Kidney (tissue), 14 donors: Measurements from ENCODE around the gene DIDO1. TPM values are rescaled to one million over a fixed set of nuclear protein-coding genes. Genes with fewer than 3 reads are reported as not detected.

Experiments used
- DNase-seq, 5 donors: peaks; one replicate each; pipeline ENCODE4 v3.0.0-alpha.2; 2013 to 2020
- FAIRE-seq: peaks from 2 replicates; lab custom pipeline; 2012; peaks lifted over from hg19 to GRCh38; lab: Jason Lieb, UNC
- H3K27ac ChIP-seq, 2 donors: one replicate each; pipeline ENCODE4 v1.7.0; 2013; ENCODE audit warnings: low read depth in 2 of 2, low read length in 2 of 2, inconsistent platforms in 1 of 2
- H3K27me3 ChIP-seq: one replicate; pipeline ENCODE4 v1.7.1; 2013; ENCODE audit warnings: low read length, inconsistent platforms; ENCODE audit not compliant: control insufficient read depth, insufficient read depth
- H3K36me3 ChIP-seq, 3 donors: one replicate each; pipeline versions ENCODE4 v1.7.0 to v1.7.1; 2013; ENCODE audit warnings: low read length in 3 of 3, control low read depth in 1 of 3, inconsistent platforms in 1 of 3; ENCODE audit not compliant: insufficient read depth in 3 of 3, control insufficient read depth in 2 of 3
- H3K4me1 ChIP-seq, 3 donors: one replicate each; pipeline versions ENCODE4 v1.7.0 to v1.7.1; 2013; ENCODE audit warnings: low read length in 3 of 3, inconsistent platforms in 1 of 3, low read depth in 1 of 3; ENCODE audit not compliant: control insufficient read depth in 2 of 3, insufficient read depth in 2 of 3
- H3K4me3 ChIP-seq, 3 donors: one replicate each; pipeline versions ENCODE4 v1.7.0 to v1.8.1; 2013; ENCODE audit warnings: low read length in 3 of 3, control low read depth in 1 of 3, inconsistent platforms in 1 of 3
- H3K9ac ChIP-seq, 3 donors: one replicate each; pipeline versions ENCODE4 v1.7.0 to v1.7.1; 2013; ENCODE audit warnings: low read length in 3 of 3, control low read depth in 1 of 3, inconsistent platforms in 1 of 3
- H3K9me3 ChIP-seq, 3 donors: one replicate each; pipeline versions ENCODE4 v1.7.0 to v1.7.1; 2013; ENCODE audit warnings: low read length in 3 of 3, control low read depth in 1 of 3, inconsistent platforms in 1 of 3; ENCODE audit not compliant: control insufficient read depth in 2 of 3, insufficient read depth in 1 of 3
- CTCF ChIP-seq: IDR thresholded peaks from 3 replicates; pipeline ENCODE4 v1.5.1; 2012; ENCODE audit warnings: mild to moderate bottlenecking, moderate library complexity, borderline replicate concordance; ENCODE audit not compliant: insufficient read depth; ENCODE audit errors: extremely low read depth
- intact Hi-C: fragments of 100-400 bp; cut with DNase I; formaldehyde crosslinking; loops from one replicate; pipeline ENCODE4 v1.11.1; 2022
- polyA plus RNA-seq: library from polyadenylated mRNA; stranded (reverse); fragments of 350-450 nt; fragmentation: Illumina TruSeq; extraction: RNeasy Lipid Tissue Mini Kit (QIAGEN cat#74804); gene quantifications from one replicate; pipeline ENCODE4 v1.2.3, GENCODE V29; 2014; ENCODE audit warnings: low read depth, low replicate concordance; ENCODE audit not compliant: insufficient read depth
- total RNA-seq: library from RNA; stranded (reverse); fragmentation: NEBNext Ultra II Directional; extraction: Animal tissue kit (Norgen Biotek cat#: 25700); gene quantifications from one replicate; pipeline ENCODE4 v1.2.1, GENCODE V29; 2021
- donor health status: control.
- donor health status: control.
- donor health status: control.
- donor health status: control.
- donor health status: control.
- donor health status: DM: yes; HTN: yes; CAD: no.
- donor health status: Normal renal cell carcinoma (clear cell type).

The DIDO1 gene
- total and polyA plus RNA-seq, 2 donors from 2014 or later: 23.0 to 67.9 TPM

DNA sequence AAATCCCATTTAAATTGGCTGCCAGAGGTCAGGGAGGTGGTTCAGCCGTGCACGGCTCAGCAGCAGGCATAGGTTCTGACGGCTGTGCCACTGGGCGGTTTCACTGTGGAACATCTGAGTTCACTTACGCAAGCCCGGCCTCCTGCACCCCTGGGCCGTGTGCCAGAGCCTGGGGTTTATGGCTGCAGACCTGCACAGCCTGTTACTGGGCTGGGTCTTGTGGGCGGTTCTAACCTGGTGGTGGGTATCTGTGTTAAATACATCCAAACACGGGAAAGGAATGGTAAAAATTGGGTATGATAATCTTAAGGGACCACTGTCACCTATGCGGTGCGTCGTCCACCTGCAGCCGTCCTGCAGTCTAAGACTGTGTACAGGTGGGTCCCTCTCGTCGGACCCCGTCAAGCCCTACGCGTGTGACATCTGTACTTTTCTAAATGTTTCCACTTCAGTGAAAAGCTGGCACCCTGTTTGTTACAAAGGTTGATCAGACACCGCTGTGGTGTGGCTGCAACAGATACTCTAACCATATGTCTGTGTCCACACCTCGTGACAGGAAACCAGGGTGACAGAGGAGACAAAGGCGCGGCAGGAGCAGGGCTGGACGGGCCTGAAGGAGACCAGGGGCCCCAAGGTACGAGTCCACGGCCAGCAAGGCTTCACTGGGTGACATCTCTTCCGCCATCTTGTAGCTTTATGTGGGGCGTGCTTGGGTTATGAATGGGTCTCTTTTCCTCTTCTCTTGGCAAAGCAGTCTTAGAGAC is 88.0 kb downstream of the DIDO1 start:
- Histone ChIP-seq H3K9me3 (no peaks in the 10 kb centered on the region), H3K36me3 (no peaks in the 10 kb centered on the region), H3K27ac (no peak overlapping the region), H3K9ac (no peak overlapping the region), H3K4me3 (no peak overlapping the region), H3K27me3 (no peaks in the 10 kb centered on the region), H3K4me1 (peaks cover 0 to 3% (median 2%) of the 10 kb centered on the region in 3 donors)
- peak in 1 of 5 donors; percentile 91 for DNase-seq
- FAIRE-seq: no peak
- intact Hi-C loops: no loop called here
- no peak for TF ChIP-seq CTCF

DNA sequence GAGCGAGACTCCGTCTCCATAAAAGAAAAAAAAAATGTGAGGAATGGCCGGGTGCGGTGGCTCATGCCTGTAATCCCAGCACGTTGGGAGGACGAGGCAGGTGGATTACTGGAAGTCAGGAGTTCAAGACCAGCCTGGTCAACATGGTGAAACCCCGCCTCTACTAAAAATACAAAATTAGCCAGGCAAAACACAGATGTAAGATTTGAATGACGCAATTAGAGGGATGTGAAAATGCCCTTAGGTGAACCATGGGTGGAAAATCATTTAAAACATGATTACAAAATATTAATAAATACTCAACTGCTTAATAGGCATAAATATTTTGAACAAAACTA is 88.5 kb downstream of the DIDO1 start:
- no peak for DNase-seq
- no peaks in the 10 kb centered on the region for H3K36me3 ChIP-seq
- H3K4me3 ChIP-seq: no peak overlapping the region
- intact Hi-C loops: no loop called here
- no peak overlapping the region for H3K9ac ChIP-seq
- H3K4me1 ChIP-seq: peaks cover 0 to 5% (median 2%) of the 10 kb centered on the region in 3 donors
- no peak for FAIRE-seq
- no peaks in the 10 kb centered on the region for H3K27me3 ChIP-seq
- no peak for TF ChIP-seq CTCF
- H3K27ac ChIP-seq: no peak overlapping the region
- no peaks in the 10 kb centered on the region for H3K9me3 ChIP-seq

GRCh38 chr20:62836967-62837490 is 89.3 kb downstream of the DIDO1 start:
- Histone ChIP-seq H3K36me3 (no peaks in the 10 kb centered on the region), H3K9me3 (no peaks in the 10 kb centered on the region), H3K27ac (no peak overlapping the region), H3K4me1 (peaks cover 0 to 11% (median 2%) of the 10 kb centered on the region in 3 donors), H3K4me3 (no peak overlapping the region), H3K27me3 (no peaks in the 10 kb centered on the region), H3K9ac (no peak overlapping the region)
- TF ChIP-seq CTCF: no peak
- DNase-seq (peak in 1 of 5 donors; percentile 68), FAIRE-seq (no peak)
- intact Hi-C loops: no loop called here
